ENCODE results near the gene OR1F1.
A peak's percentile ranks its signal among the peaks of the same experiment; 100 is the strongest.

The OR1F1 gene

GRCh38 chr16:3214904-3215600 is 27.0 kb downstream of the OR1F1 start:
- FAIRE-seq (peak; percentile 57), DNase-seq (ENCODE audit: insufficient read length, low spot score) (no peak)

GRCh38 chr16:3215601-3216262 is 27.7 kb downstream of the OR1F1 start:
- TF ChIP-seq POU2F2 (IDR thresholded peaks at IDR 0.05; ENCODE audit: low read depth, low read length) (no peak), PAX5 (IDR thresholded peaks at IDR 0.05; ENCODE audit: insufficient read depth, low read length, severe bottlenecking) (no peak), POLR2AphosphoS5 (IDR thresholded peaks at IDR 0.05; ENCODE audit: low read depth, low read length) (no peak), TAF1 (IDR thresholded peaks at IDR 0.05; ENCODE audit: low read depth, low read length) (no peak), SPI1 (IDR thresholded peaks at IDR 0.05; ENCODE audit: low read depth, low read length) (no peak), POLR2A (IDR thresholded peaks at IDR 0.05; ENCODE audit: low read depth, low read length) (no peak)
- FAIRE-seq (peak; percentile 38), DNase-seq (ENCODE audit: insufficient read length, low spot score) (no peak)

More at GRCh38 chr16:3214904-3215600, 27.0 kb downstream of the OR1F1 start:
- TF ChIP-seq PAX5 (IDR thresholded peaks at IDR 0.05; ENCODE audit: insufficient read depth, low read length, severe bottlenecking) = no peak

GRCh38 chr16:3216263-3216640 is 28.2 kb downstream of the OR1F1 start:
- FAIRE-seq = no peak
- no peak for DNase-seq (ENCODE audit: insufficient read length, low spot score)
- TF ChIP-seq POLR2AphosphoS5 (IDR thresholded peaks at IDR 0.05; ENCODE audit: low read depth, low read length) (no peak), TAF1 (IDR thresholded peaks at IDR 0.05; ENCODE audit: low read depth, low read length) (no peak), POU2F2 (IDR thresholded peaks at IDR 0.05; ENCODE audit: low read depth, low read length) (no peak), SPI1 (IDR thresholded peaks at IDR 0.05; ENCODE audit: low read depth, low read length) (no peak), PAX5 (IDR thresholded peaks at IDR 0.05; ENCODE audit: insufficient read depth, low read length, severe bottlenecking) (no peak), POLR2A (IDR thresholded peaks at IDR 0.05; ENCODE audit: low read depth, low read length) (no peak)

GRCh38 chr16:3220839-3221238 is 32.8 kb downstream of the OR1F1 start:
- DNase-seq (ENCODE audit: insufficient read length, low spot score) = no peak
- no peak for FAIRE-seq
- no peak for TF ChIP-seq POU2F2 (IDR thresholded peaks at IDR 0.05; ENCODE audit: low read depth, low read length)
- TF ChIP-seq POLR2AphosphoS5 (IDR thresholded peaks at IDR 0.05; ENCODE audit: low read depth, low read length) = no peak
- TF ChIP-seq SPI1 (IDR thresholded peaks at IDR 0.05; ENCODE audit: low read depth, low read length) = no peak
- TF ChIP-seq TAF1 (IDR thresholded peaks at IDR 0.05; ENCODE audit: low read depth, low read length) = no peak
- TF ChIP-seq POLR2A (IDR thresholded peaks at IDR 0.05; ENCODE audit: low read depth, low read length) = no peak
- no peak for TF ChIP-seq PAX5 (IDR thresholded peaks at IDR 0.05; ENCODE audit: insufficient read depth, low read length, severe bottlenecking)

GRCh38 chr16:3223913-3224515 is 36.0 kb downstream of the OR1F1 start:
- TF ChIP-seq PAX5 (IDR thresholded peaks at IDR 0.05; ENCODE audit: insufficient read depth, low read length, severe bottlenecking) = no peak
- no peak for TF ChIP-seq POLR2AphosphoS5 (IDR thresholded peaks at IDR 0.05; ENCODE audit: low read depth, low read length)
- no peak for TF ChIP-seq SPI1 (IDR thresholded peaks at IDR 0.05; ENCODE audit: low read depth, low read length)
- no peak for TF ChIP-seq POLR2A (IDR thresholded peaks at IDR 0.05; ENCODE audit: low read depth, low read length)
- TF ChIP-seq TAF1 (IDR thresholded peaks at IDR 0.05; ENCODE audit: low read depth, low read length) = no peak
- no peak for TF ChIP-seq POU2F2 (IDR thresholded peaks at IDR 0.05; ENCODE audit: low read depth, low read length)
- no peak for FAIRE-seq
- DNase-seq (ENCODE audit: insufficient read length, low spot score) = no peak

DNA sequence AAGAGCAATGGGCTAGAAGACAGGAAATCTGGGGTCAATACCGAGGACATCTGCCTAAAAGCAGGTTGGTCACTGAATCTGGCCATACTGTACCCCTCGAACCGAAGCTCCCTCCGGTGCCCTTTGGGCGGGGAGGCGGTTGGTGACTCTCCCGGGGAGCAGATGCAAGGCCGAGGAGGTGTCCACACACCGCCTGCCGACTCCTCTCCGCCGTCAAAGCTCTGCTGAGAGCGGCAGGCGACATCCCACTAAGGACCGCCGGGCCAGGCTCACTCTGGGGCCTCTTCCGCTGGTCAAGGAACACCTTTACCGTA is 46.5 kb downstream of the OR1F1 start:
- TF ChIP-seq TAF1 (IDR thresholded peaks at IDR 0.05; ENCODE audit: low read depth, low read length) (no peak), POU2F2 (IDR thresholded peaks at IDR 0.05; ENCODE audit: low read depth, low read length) (no peak), SPI1 (IDR thresholded peaks at IDR 0.05; ENCODE audit: low read depth, low read length) (no peak), PAX5 (IDR thresholded peaks at IDR 0.05; ENCODE audit: insufficient read depth, low read length, severe bottlenecking) (no peak), POLR2AphosphoS5 (IDR thresholded peaks at IDR 0.05; ENCODE audit: low read depth, low read length) (no peak), POLR2A (IDR thresholded peaks at IDR 0.05; ENCODE audit: low read depth, low read length) (no peak)
- no peak for DNase-seq (ENCODE audit: insufficient read length, low spot score)
- FAIRE-seq = no peak

GRCh38 chr16:3234857-3235561 is 47.0 kb downstream of the OR1F1 start, which contains the start of gene ZNF200:
TSS of gene ZNF200 (minus strand) at chr16:3235158. CDS start at chr16:3233755, 1,403 bp downstream.
- peak; percentile 97 for FAIRE-seq
- DNase-seq (ENCODE audit: insufficient read length, low spot score) = peak; percentile 95
- TF ChIP-seq POLR2AphosphoS5 (IDR thresholded peaks at IDR 0.05; ENCODE audit: low read depth, low read length) (peak; percentile 60), POU2F2 (IDR thresholded peaks at IDR 0.05; ENCODE audit: low read depth, low read length) (no peak), PAX5 (IDR thresholded peaks at IDR 0.05; ENCODE audit: insufficient read depth, low read length, severe bottlenecking) (peak; percentile 91), SPI1 (IDR thresholded peaks at IDR 0.05; ENCODE audit: low read depth, low read length) (no peak), TAF1 (IDR thresholded peaks at IDR 0.05; ENCODE audit: low read depth, low read length) (peak; percentile 59; the same call in 1 of the 2 replicates), POLR2A (IDR thresholded peaks at IDR 0.05; ENCODE audit: low read depth, low read length) (peak; percentile 86)

DNA sequence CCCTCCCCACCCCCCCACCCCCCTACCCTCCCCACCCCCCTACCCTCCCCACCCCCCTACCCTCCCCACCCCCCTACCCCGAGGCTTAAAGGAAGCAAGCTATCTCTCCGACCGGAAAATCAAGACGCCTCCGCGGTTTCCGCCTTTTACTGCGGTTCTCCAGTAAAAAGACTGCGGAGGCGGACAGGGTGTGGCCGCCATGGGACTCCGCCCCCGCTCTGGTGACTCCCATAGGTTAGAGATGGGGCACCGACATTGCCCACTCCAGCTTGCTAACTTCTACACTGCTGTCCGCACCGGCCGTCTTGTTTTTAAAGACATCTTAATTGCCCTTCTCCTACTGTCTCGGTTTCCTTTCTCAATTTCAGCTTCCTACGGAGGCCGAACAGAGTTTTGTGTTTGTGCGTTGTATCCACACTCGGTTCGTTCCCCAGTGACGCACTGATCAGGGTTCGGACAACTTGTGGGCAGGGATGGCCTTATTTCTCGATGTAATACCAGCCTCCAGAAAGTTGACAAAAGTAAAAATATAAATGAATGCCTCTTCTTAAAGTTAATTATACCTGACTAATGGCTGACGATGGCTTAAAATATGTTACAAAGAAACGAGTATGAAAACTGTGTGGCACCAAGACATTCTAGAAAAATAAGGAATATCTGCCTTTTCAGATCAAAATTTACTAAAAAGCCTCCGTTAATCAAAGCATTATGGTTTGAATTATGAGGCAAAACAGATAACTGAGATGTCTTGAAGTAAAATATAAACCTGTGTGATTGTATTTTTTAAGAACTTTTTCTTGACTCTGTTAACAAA is 48.1 kb downstream of the OR1F1 start:
- DNase-seq (ENCODE audit: insufficient read length, low spot score) (no peak), FAIRE-seq (no peak)
- TF ChIP-seq PAX5 (IDR thresholded peaks at IDR 0.05; ENCODE audit: insufficient read depth, low read length, severe bottlenecking) = no peak
- no peak for TF ChIP-seq POLR2A (IDR thresholded peaks at IDR 0.05; ENCODE audit: low read depth, low read length)
- no peak for TF ChIP-seq POLR2AphosphoS5 (IDR thresholded peaks at IDR 0.05; ENCODE audit: low read depth, low read length)
- no peak for TF ChIP-seq POU2F2 (IDR thresholded peaks at IDR 0.05; ENCODE audit: low read depth, low read length)
- TF ChIP-seq SPI1 (IDR thresholded peaks at IDR 0.05; ENCODE audit: low read depth, low read length) = no peak
- no peak for TF ChIP-seq TAF1 (IDR thresholded peaks at IDR 0.05; ENCODE audit: low read depth, low read length)

Measured in GM12891 (cell line).